Erythroblast (primary cell): ENCODE data around the gene UQCRFS1.

Source experiments
- GATA1 ChIP-seq: IDR thresholded peaks from 2 replicates; pipeline ENCODE4 v1.6.1; 2011; ENCODE audit warnings: low read depth, mild to moderate bottlenecking, control low read depth, low read length, moderate library complexity
- POLR2A ChIP-seq: IDR thresholded peaks from 2 replicates; pipeline ENCODE4 v1.6.1; 2011; ENCODE audit warnings: mild to moderate bottlenecking, low read length

- TF ChIP-seq POLR2A = no peak
- TF ChIP-seq GATA1 = no peak
These were observed 4.7 kb upstream of the UQCRFS1 start for GRCh38 chr19:29217616-29218015.
